CD14-positive monocyte (primary cell): Measurements from ENCODE around the gene CPO. TPM values are rescaled to one million over a fixed set of nuclear protein-coding genes. Genes with fewer than 3 reads are reported as not detected.

ENCODE experiments used
- DNase-seq, 3 donors: peaks; one replicate each; pipeline ENCODE4 v3.0.0-alpha.2; 2011 to 2022
- H2AFZ ChIP-seq: 2 replicates; pipeline ENCODE4 v1.6.0; 2012; ENCODE audit warnings: mild to moderate bottlenecking, low read depth, low read length, inconsistent platforms; ENCODE audit not compliant: insufficient read depth, poor library complexity, severe bottlenecking
- H3K27ac ChIP-seq, 2 donors: 1 replicate in 1 of 2; 2 replicates in 1 of 2; pipeline ENCODE4 v1.5.1; 2012 to 2013; ENCODE audit warnings: low read length in 2 of 2, control low read depth in 1 of 2, inconsistent platforms in 1 of 2, low read depth in 1 of 2, mild to moderate bottlenecking in 1 of 2
- H3K27me3 ChIP-seq, 2 donors: one replicate each; pipeline versions ENCODE4 v1.6.0 to v1.6.1; 2011 to 2013; ENCODE audit warnings: low read length in 2 of 2; ENCODE audit not compliant: control insufficient read depth in 2 of 2, insufficient read depth in 2 of 2
- H3K36me3 ChIP-seq, 2 donors: replicated peaks in 1 of 2; 1 replicate in 1 of 2; 2 replicates in 1 of 2; pipeline versions ENCODE4 v1.5.1 to v1.6.1; 2012 to 2013; ENCODE audit warnings: low read length in 2 of 2, control low read depth in 1 of 2, inconsistent platforms in 1 of 2, mild to moderate bottlenecking in 1 of 2; ENCODE audit not compliant: insufficient read depth in 2 of 2, control insufficient read depth in 1 of 2
- H3K4me1 ChIP-seq, 2 donors: 1 replicate in 1 of 2; 2 replicates in 1 of 2; pipeline versions ENCODE4 v1.5.1 to v1.6.1; 2012 to 2013; ENCODE audit warnings: low read length in 2 of 2, control low read depth in 1 of 2, inconsistent platforms in 1 of 2, mild to moderate bottlenecking in 1 of 2, moderate library complexity in 1 of 2; ENCODE audit not compliant: insufficient read depth in 2 of 2, control insufficient read depth in 1 of 2
- H3K4me2 ChIP-seq: replicated peaks from 2 replicates; pipeline ENCODE3; 2012; ENCODE audit warnings: low read length, moderate library complexity, mild to moderate bottlenecking; ENCODE audit not compliant: poor library complexity, severe bottlenecking; ENCODE audit errors: extremely low read depth
- H3K4me3 ChIP-seq, 3 experiments: fragments of 200-600 bp in 1 of 3; sonication (generic) in 1 of 3; replicated peaks in 1 of 3; 1 replicate in 2 of 3; 2 replicates in 1 of 3; pipeline ENCODE4 v1.5.1; 2011 to 2013; ENCODE audit warnings: low read length in 3 of 3, mild to moderate bottlenecking in 3 of 3, control low read depth in 2 of 3, low read depth in 2 of 3, inconsistent platforms in 1 of 3, moderate library complexity in 1 of 3
- H3K79me2 ChIP-seq: 2 replicates; pipeline ENCODE4 v1.6.0; 2012; ENCODE audit warnings: mild to moderate bottlenecking, control low read depth, inconsistent platforms, low read length, moderate library complexity; ENCODE audit not compliant: insufficient read depth
- H3K9ac ChIP-seq: 2 replicates; pipeline ENCODE4 v1.6.0; 2017; ENCODE audit warnings: low read length, mild to moderate bottlenecking; ENCODE audit not compliant: insufficient read depth, poor library complexity, severe bottlenecking
- H3K9me3 ChIP-seq, 2 donors: replicated peaks in 1 of 2; 1 replicate in 1 of 2; 2 replicates in 1 of 2; pipeline versions ENCODE4 v1.5.1 to v1.6.1; 2012 to 2013; ENCODE audit warnings: low read length in 2 of 2, control low read depth in 1 of 2; ENCODE audit not compliant: control insufficient read depth in 1 of 2, insufficient read depth in 1 of 2
- H4K20me1 ChIP-seq: 2 replicates; pipeline ENCODE4 v1.6.0; 2012; ENCODE audit warnings: mild to moderate bottlenecking, low read length, control low read depth, moderate library complexity; ENCODE audit not compliant: insufficient read depth
- H3K27ac Mint-ChIP-seq, 7 donors: one replicate each; pipeline ENCODE4 v1.8.0; 2020; ENCODE audit warnings: mild to moderate bottlenecking in 7 of 7, mixed read lengths in 7 of 7, moderate library complexity in 6 of 7, inconsistent platforms in 2 of 7
- H3K27me3 Mint-ChIP-seq, 3 donors: one replicate each; pipeline ENCODE4 v1.8.0; 2021 to 2022; ENCODE audit warnings: low read depth in 3 of 3, mild to moderate bottlenecking in 3 of 3, mixed read lengths in 3 of 3, moderate library complexity in 3 of 3, inconsistent platforms in 1 of 3
- H3K36me3 Mint-ChIP-seq, 2 donors: one replicate each; pipeline ENCODE4 v1.8.0; 2020; ENCODE audit warnings: mixed read lengths in 2 of 2, inconsistent platforms in 1 of 2, mild to moderate bottlenecking in 1 of 2
- H3K4me1 Mint-ChIP-seq: one replicate; pipeline ENCODE4 v1.8.0; 2020; ENCODE audit warnings: mild to moderate bottlenecking, mixed read lengths
- H3K4me3 Mint-ChIP-seq, 2 donors: one replicate each; pipeline ENCODE4 v1.8.0; 2020; ENCODE audit warnings: mild to moderate bottlenecking in 2 of 2, mixed read lengths in 2 of 2, moderate library complexity in 1 of 2
- H3K9me3 Mint-ChIP-seq, 7 donors: one replicate each; pipeline ENCODE4 v1.8.0; 2020 to 2022; ENCODE audit warnings: mixed read lengths in 7 of 7, mild to moderate bottlenecking in 6 of 7, moderate library complexity in 6 of 7, inconsistent platforms in 2 of 7
- CTCF ChIP-seq: fragments of 200-600 bp; IDR thresholded peaks from one replicate; pipeline ENCODE4 v1.8.0; 2022; ENCODE audit warnings: antibody characterized with exemption, mild to moderate bottlenecking
- WGBS: methylation state at CpG from one replicate; pipeline ENCODE4 v1.1.5; 2013; ENCODE audit warnings: missing lambda C conversion rate; ENCODE audit not compliant: insufficient coverage; 5-methylcytosine and 5-hydroxymethylcytosine counted together
- intact Hi-C, 2 donors: fragments of 100-400 bp; cut with micrococcal nuclease; formaldehyde crosslinking; loops; one replicate each; pipeline versions ENCODE4 v1.15.0 to v1.15.1; 2023
- polyA plus RNA-seq, 3 donors: library from polyadenylated mRNA; depleted of rRNA in 1 of 3; unstranded in 2 of 3; stranded (reverse) in 1 of 3; fragments of 300-500 nt in 2 of 3; fragments of >200 nt in 1 of 3; fragmentation: Illumina TruSeq in 2 of 3; gene quantifications; 1 replicate in 2 of 3; 2 replicates in 1 of 3; pipeline ENCODE4 v1.2.3, GENCODE V29; 2012 to 2021

CPO gene
- polyA plus RNA-seq, 3 donors: not detected

DNA sequence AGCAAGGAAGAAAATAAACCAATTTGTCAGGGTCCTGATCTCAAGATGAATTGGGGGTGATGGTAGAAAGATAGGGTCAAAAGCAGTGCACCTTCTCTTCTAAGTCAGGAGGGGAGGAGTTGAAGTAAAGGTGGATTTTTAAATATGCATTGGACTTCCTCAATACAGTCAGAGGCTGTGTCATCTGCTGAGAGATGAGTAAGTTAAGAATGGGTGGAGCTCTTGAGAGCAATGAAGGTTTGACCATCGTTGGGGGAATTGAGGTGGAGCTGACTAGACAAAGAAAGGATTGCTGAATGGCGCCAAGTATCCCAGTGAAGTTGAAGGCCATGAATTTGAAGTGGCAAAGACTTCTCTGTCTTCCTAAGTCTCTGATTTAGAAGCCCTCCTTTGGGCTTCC lies 18.4 kb upstream of the CPO start:
- Histone ChIP-seq H3K4me1 (no peaks in the 10 kb centered on the region), H3K9ac (no peak overlapping the region), H3K4me2 (no peak overlapping the region), H3K27me3 (no peaks in the 10 kb centered on the region), H2AFZ (no peak overlapping the region), H3K4me3 (no peak overlapping the region), H3K9me3 (no peaks in the 10 kb centered on the region), H4K20me1 (no peaks in the 10 kb centered on the region), H3K27ac (no peak overlapping the region), H3K36me3 (no peaks in the 10 kb centered on the region), H3K79me2 (no peaks in the 10 kb centered on the region)
- H3K4me3 Mint-ChIP-seq: no peak overlapping the region
- no peaks in the 10 kb centered on the region for H3K4me1 Mint-ChIP-seq
- no peak for DNase-seq
- no peak overlapping the region for H3K27ac Mint-ChIP-seq
- no peak for TF ChIP-seq CTCF
- intact Hi-C loops: no loop called here
- H3K36me3 Mint-ChIP-seq: no peaks in the 10 kb centered on the region
- peaks cover 0 to 3% (median 0%) of the 10 kb centered on the region in 7 donors for H3K9me3 Mint-ChIP-seq
- WGBS: 89% methylated on average over 2 of the region's 2 CpGs
- peaks cover 0 to 5% (median 0%) of the 10 kb centered on the region in 3 donors for H3K27me3 Mint-ChIP-seq

DNA sequence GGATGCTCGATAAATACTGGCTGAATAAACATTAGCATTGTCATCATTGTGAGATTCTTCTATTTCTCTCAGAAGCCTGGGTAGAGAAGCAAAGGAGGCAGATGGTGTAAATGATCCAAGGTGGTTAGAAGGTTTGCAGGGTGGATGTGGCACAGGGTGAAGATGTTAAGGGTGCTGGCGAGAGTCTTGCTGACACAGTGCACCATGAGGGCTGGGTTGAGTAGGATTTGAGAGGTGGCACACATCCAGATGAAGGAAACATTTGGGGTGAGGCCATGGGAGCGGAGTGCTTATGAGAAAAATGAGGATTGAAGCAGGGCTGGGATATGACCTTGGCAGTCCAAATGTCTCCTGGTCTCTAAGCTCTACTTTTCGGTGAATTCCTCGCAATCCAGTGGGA lies 17.8 kb upstream of the CPO start:
- Mint-ChIP-seq H3K27me3 (peaks cover 0 to 5% (median 0%) of the 10 kb centered on the region in 3 donors), H3K27ac (no peak overlapping the region), H3K36me3 (no peaks in the 10 kb centered on the region), H3K4me3 (no peak overlapping the region), H3K4me1 (no peaks in the 10 kb centered on the region), H3K9me3 (peaks cover 0 to 3% (median 0%) of the 10 kb centered on the region in 7 donors)
- Histone ChIP-seq H2AFZ (no peak overlapping the region), H3K27ac (no peak overlapping the region), H4K20me1 (no peaks in the 10 kb centered on the region), H3K4me3 (no peak overlapping the region), H3K27me3 (no peaks in the 10 kb centered on the region), H3K79me2 (no peaks in the 10 kb centered on the region), H3K9ac (no peak overlapping the region), H3K9me3 (no peaks in the 10 kb centered on the region), H3K4me1 (no peaks in the 10 kb centered on the region), H3K36me3 (no peaks in the 10 kb centered on the region), H3K4me2 (no peak overlapping the region)
- WGBS: 92% methylated on average over 1 of the region's 5 CpGs
- intact Hi-C loops: no loop called here
- TF ChIP-seq CTCF: no peak
- no peak for DNase-seq
